Lung (tissue), 12 donors: ENCODE results near the gene MYH10. TPM values are rescaled to one million over a fixed set of nuclear protein-coding genes. Genes with fewer than 3 reads are reported as not detected.

Source experiments
- ATAC-seq: fragments of 200-7000 bp; cut with Tn5 transposase; one replicate; pipeline ENCODE4 v1.9.1; 2020; ENCODE audit warnings: moderate number of reproducible peaks; ENCODE audit not compliant: insufficient read depth, low FRiP score
- DNase-seq, 3 donors: peaks; one replicate each; pipeline ENCODE4 v3.0.0-alpha.2; 2013 to 2017
- H3K27ac ChIP-seq, 2 donors: one replicate each; pipeline ENCODE4 v1.5.1; 2013; ENCODE audit warnings: mild to moderate bottlenecking in 2 of 2, moderate library complexity in 2 of 2, control low read depth in 1 of 2, inconsistent platforms in 1 of 2, low read depth in 1 of 2, low read length in 1 of 2
- H3K27me3 ChIP-seq, 3 donors: one replicate each; pipeline ENCODE4 v1.5.1; 2013; ENCODE audit warnings: low read length in 2 of 3; ENCODE audit not compliant: control insufficient read depth in 3 of 3, insufficient read depth in 3 of 3
- H3K36me3 ChIP-seq, 4 donors: one replicate each; pipeline ENCODE4 v1.5.1; 2013; ENCODE audit warnings: low read length in 4 of 4, mild to moderate bottlenecking in 1 of 4, moderate library complexity in 1 of 4; ENCODE audit not compliant: control insufficient read depth in 4 of 4, insufficient read depth in 4 of 4
- H3K4me1 ChIP-seq, 5 donors: one replicate each; pipeline ENCODE4 v1.5.1; 2013; ENCODE audit warnings: low read length in 5 of 5, mild to moderate bottlenecking in 2 of 5, moderate library complexity in 1 of 5; ENCODE audit not compliant: control insufficient read depth in 5 of 5, insufficient read depth in 5 of 5
- H3K4me3 ChIP-seq: one replicate; pipeline ENCODE4 v1.5.1; 2013; ENCODE audit warnings: mild to moderate bottlenecking, control low read depth, moderate library complexity
- H3K9ac ChIP-seq, 2 donors: one replicate each; pipeline ENCODE4 v1.5.1; 2013; ENCODE audit warnings: low read length in 2 of 2, control low read depth in 1 of 2; ENCODE audit not compliant: insufficient read depth in 1 of 2
- H3K9me3 ChIP-seq, 4 donors: one replicate each; pipeline ENCODE4 v1.5.1; 2013; ENCODE audit warnings: low read length in 3 of 4, mild to moderate bottlenecking in 1 of 4, moderate library complexity in 1 of 4; ENCODE audit not compliant: control insufficient read depth in 4 of 4, insufficient read depth in 3 of 4
- CTCF ChIP-seq: IDR thresholded peaks from 2 replicates; pipeline ENCODE4 v1.5.1; 2012; ENCODE audit warnings: mild to moderate bottlenecking; ENCODE audit errors: control extremely low read depth, extremely low read depth
- WGBS, 2 donors: extraction: QIAGEN DNeasy Blood & Tissue Kit; methylation state at CpG; one replicate each; pipeline ENCODE4 v1.1.7; 2013; 5-methylcytosine and 5-hydroxymethylcytosine counted together
- polyA plus RNA-seq, 2 donors: library from polyadenylated mRNA; stranded (reverse); fragments of 200-250 nt; gene quantifications; one replicate each; pipeline ENCODE4 v1.2.1, GENCODE V29; 2013
- total RNA-seq, 2 donors: library from RNA; depleted of rRNA in 1 of 2; stranded (reverse); fragments of >200 nt in 1 of 2; gene quantifications; one replicate each; pipeline ENCODE4 v1.2.1, GENCODE V29; 2014 to 2021
- donor health status: control.
- donor health status: control.
- donor health status: Bipolar disorder and iron deficiency.
- donor health status: healthy.
- donor health status: DM: yes; HTN: yes; CAD: no.

The MYH10 gene
- total and polyA plus RNA-seq, 4 donors = 9.6 to 194 (median 44.7) TPM

DNA sequence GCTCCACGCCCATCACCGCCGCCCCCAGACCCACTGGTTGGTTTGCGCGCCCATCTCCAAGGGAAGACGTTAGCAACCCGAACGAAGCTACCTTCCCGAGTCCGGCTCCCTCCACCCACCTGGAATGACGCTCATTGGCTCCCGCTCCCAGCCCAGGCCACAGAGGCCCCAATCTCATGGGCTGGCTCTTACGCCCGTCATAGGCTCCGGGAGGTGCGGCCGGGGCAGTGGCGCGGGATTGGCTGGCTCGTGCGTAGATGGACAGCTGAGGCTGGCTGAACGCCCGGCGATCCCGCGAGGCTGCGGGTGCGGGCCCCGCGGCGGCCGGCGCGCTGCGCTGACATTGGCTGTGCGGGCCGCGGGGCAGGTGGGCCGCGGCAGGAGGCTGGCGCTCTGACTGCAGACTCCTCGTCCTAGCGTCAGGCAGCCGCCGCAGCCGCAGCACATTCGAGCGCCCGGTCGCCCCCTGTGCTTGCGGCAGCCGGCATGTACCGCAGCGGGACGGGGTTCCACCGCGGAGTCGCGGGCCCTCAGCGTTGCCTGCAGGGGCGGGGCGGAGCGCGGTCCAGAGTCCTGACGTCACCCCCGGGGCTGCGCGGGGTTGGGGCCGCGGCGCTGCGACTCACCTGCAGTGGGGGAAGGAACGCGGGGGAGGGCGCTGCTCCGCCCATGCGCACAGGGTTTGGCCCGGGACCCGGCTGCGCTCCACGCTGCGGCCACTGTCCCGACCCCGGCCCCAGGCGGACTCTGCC is 453 bp upstream of the MYH10 start:
- peak; percentile 100 for DNase-seq
- Histone ChIP-seq H3K27ac (peak overlapping the region; percentile 70 to 96), H3K9me3 (peaks cover 0 to 2% (median 0%) of the 10 kb centered on the region in 4 donors), H3K9ac (peak overlapping the region; percentile 2 to 82), H3K4me3 (peak overlapping the region; percentile 50), H3K36me3 (no peaks in the 10 kb centered on the region), H3K27me3 (no peaks in the 10 kb centered on the region), H3K4me1 (peaks cover 0 to 27% (median 9%) of the 10 kb centered on the region in 5 donors)
- ATAC-seq = peak; percentile 97
- WGBS, 2 donors = 1% methylated on average over 54 to 85 of the region's 85 CpGs
- no peak for TF ChIP-seq CTCF

GRCh38 chr17:8629371-8630226 is 926 bp downstream of the MYH10 start:
- peak; percentile 57 to 69 (median 66) for DNase-seq
- ATAC-seq = no peak
- H3K9me3 ChIP-seq = peaks cover 0 to 2% (median 0%) of the 10 kb centered on the region in 4 donors
- peaks cover 0 to 27% (median 9%) of the 10 kb centered on the region in 5 donors for H3K4me1 ChIP-seq
- peak overlapping the region; percentile 68 to 86 for H3K9ac ChIP-seq
- 0 to 2% methylated on average over 52 to 76 of the region's 76 CpGs for WGBS, 2 donors
- peaks cover 0 to 3% (median 0%) of the 10 kb centered on the region in 4 donors for H3K36me3 ChIP-seq
- TF ChIP-seq CTCF = no peak
- peak overlapping the region; percentile 68 to 96 for H3K27ac ChIP-seq
- H3K4me3 ChIP-seq = peak overlapping the region; percentile 50
- H3K27me3 ChIP-seq = no peaks in the 10 kb centered on the region

DNA sequence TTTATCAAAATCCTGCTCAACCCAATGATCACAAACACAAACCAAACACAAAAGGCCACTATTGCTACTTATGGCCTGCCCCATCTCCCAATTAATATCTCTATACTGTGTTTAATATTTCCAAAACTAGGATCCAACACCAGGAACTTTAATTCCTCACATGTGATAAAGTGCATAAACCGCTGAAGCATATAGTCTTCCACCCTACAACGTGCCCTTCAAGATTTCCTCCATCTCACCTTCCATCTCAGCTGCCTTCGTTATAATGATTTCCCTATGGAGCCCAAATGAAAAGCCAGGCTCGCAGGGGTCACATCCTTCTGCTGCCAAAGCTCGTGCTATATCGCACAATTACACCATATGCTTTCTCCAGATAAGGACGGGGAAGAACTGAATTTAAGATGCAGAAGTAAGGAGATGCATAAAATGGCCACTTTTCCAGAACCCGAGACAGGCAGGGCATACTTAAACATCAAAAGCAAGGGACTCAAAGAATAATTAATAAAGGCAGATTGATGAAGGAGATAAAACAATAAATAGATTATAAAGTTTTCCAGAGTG is 1.8 kb downstream of the MYH10 start:
- no peak overlapping the region for H3K27ac ChIP-seq
- H3K27me3 ChIP-seq = no peaks in the 10 kb centered on the region
- peaks cover 0 to 3% (median 0%) of the 10 kb centered on the region in 4 donors for H3K36me3 ChIP-seq
- WGBS, 2 donors = 32 to 61% methylated on average over 8 of the region's 8 CpGs
- H3K9me3 ChIP-seq = peaks cover 0 to 4% (median 0%) of the 10 kb centered on the region in 4 donors
- TF ChIP-seq CTCF = no peak
- H3K4me3 ChIP-seq = no peak overlapping the region
- peak; percentile 42 to 80 (median 78) for DNase-seq
- ATAC-seq = no peak
- peaks cover 2 to 27% (median 9%) of the 10 kb centered on the region in 5 donors for H3K4me1 ChIP-seq
- peak overlapping the region in 1 of 2 donors; percentile 88 for H3K9ac ChIP-seq
